HG02798 (cell line): ENCODE results near the gene MAGEA1.
"Not testable (repeated sequence)": the region's sequence is repeated elsewhere in the genome, so short reads cannot be mapped to it uniquely, and the experiment has no call there.

Experiments used
- ATAC-seq: cut with Tn5 transposase; IDR thresholded peaks from one replicate; pipeline ENCODE4 v1.9.1; 2021; ENCODE audit warnings: mild to moderate bottlenecking; ENCODE audit not compliant: unreplicated experiment, poor library complexity

MAGEA1 gene

GRCh38 chrX:153179131-153179530 is at the start of gene MAGEA1:
Gene MAGEA1, plus strand, starts transcription at chrX:153179284. Its CDS starts 3,106 bp downstream, at chrX:153182390.
- no peak for ATAC-seq

DNA sequence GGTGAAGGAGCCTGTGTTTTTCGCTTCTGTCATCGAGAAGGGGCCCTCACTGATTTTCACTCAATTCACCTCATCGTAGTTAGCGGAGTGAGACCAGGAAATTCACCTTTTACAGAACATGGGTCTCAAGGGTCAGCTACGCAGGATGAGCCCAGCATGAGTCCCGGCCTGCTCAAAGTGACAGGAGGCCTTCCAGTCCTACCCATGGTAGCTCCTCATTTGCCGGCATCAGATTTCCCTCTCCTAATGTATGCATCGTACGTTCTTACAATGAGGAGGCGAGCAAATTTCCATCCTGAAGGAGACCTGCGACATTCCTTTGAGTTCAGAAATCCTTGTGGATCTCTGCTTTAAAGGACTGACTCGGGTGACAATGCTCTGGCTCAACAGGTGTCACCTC is 46.2 kb upstream of the MAGEA1 start:
- not testable (repeated sequence) for ATAC-seq

DNA sequence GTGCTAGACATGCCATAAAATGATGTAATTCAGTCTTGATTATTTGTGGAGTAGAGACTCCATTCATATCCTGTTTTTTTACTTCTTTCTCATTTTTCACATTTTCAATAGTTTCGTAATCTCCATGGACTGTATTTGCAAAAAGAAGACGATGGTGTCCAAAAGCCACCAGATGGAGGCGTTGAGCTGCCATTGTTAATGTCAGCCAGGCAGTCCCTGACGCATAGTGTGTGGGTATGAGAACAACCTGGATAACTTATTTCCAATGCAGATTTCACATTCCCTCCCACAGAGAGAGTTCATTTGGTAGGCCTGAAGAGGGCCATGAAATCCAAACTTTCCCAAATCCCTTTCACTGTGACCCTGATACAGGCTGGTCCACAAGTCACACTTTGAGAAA is 40.0 kb upstream of the MAGEA1 start:
- not testable (repeated sequence) for ATAC-seq

DNA sequence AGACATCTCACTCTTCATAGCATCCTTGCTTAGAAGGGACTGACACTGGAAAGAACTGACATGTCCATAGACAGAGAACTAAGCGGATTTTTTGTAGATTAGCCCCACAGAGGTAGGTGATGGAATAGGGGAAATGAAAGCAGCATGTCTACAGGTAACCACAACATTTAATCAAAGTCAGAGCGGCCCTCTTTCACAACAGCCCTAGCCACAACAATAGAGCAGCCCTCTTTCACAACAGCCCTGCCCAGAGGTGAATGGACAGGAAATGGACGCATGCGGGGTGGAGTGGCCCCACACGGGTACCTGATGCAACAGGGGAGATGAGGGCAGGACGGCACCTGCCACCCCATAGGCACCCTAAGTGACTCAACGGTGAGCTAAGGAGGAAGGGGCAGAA is 32.8 kb upstream of the MAGEA1 start:
- not testable (repeated sequence) for ATAC-seq

DNA sequence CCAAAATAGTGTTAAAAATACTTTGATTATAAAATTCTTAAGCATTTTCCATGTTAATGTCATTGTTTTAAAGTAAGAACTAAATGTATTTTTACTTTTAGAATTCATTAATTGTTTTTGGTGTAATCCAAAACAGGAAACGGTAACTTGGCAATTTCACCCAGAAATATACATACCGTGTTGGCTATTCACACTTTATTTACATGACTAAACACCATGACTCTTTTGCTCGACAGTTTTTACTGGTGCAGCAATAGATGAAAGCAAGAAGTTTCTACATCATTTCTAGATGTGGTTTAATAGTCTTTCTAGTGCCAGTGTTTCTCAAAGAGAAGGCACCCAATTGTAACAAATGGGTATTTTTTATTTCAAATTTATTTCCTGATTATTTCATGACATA is 25.6 kb upstream of the MAGEA1 start:
- no peak for ATAC-seq

- ATAC-seq = no peak
Measured at GRCh38 chrX:153157450-153157849, 21.6 kb upstream of the MAGEA1 start.

- no peak for ATAC-seq
Measured at GRCh38 chrX:153158319-153158718, 20.8 kb upstream of the MAGEA1 start.

DNA sequence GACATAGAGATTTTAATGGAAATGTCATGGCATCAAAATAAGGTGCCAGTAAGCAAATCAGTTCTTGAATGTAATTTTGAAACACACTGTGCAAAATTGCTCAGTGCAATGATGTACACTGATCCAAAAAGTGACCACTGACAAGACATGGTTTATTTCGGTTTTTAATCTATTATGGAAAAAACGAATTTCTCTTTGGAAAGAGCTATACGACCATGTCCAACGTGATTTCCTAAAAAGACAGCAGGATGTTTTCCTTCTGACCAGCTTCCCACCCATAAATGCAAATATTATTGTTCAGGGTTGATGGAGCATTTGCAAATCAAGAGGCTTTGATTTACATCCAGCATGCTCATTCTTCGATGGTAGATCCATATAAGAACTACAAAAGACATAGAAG is 17.1 kb upstream of the MAGEA1 start:
- no peak for ATAC-seq

DNA sequence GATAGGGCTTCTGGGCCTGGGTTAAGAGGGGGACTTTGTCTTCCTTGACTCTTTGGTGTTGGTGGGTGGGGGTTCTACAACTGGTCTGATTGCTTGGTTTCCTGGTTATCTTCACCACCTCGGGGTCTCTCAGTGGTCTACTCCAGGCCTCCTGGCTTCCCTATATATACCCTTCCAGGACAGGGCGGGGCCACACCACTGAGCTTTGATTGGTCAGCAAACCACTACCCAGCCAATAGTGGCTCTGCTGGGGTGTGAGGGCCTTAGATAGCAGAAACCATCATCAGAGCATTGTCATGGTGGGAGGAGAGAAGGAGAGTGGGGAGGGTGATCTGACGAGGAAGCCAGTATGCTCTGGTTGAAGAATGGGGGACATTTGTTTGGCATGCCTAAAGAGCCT is 14.4 kb upstream of the MAGEA1 start:
- ATAC-seq = no peak

DNA sequence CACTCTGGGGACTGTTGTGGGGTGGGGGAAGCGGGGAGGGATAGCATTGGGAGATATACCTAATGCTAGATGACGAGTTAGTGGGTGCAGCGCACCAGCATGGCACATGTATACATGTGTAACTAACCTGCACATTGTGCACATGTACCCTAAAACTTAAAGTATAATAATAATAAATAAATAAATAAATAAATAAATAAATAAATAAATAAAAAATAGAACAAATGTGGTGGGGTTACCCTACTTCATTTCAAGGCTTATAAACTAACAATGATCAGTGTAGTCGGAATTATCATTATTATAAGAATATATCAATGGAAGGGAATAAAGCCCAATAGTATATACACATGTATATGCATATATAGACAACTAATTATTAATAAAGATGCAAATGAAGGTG is 10.7 kb upstream of the MAGEA1 start:
- ATAC-seq = not testable (repeated sequence)

DNA sequence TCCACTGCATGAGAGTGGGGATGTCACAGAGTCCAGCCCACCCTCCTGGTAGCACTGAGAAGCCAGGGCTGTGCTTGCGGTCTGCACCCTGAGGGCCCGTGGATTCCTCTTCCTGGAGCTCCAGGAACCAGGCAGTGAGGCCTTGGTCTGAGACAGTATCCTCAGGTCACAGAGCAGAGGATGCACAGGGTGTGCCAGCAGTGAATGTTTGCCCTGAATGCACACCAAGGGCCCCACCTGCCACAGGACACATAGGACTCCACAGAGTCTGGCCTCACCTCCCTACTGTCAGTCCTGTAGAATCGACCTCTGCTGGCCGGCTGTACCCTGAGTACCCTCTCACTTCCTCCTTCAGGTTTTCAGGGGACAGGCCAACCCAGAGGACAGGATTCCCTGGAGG is 2.7 kb downstream of the MAGEA1 start:
- no peak for ATAC-seq

DNA sequence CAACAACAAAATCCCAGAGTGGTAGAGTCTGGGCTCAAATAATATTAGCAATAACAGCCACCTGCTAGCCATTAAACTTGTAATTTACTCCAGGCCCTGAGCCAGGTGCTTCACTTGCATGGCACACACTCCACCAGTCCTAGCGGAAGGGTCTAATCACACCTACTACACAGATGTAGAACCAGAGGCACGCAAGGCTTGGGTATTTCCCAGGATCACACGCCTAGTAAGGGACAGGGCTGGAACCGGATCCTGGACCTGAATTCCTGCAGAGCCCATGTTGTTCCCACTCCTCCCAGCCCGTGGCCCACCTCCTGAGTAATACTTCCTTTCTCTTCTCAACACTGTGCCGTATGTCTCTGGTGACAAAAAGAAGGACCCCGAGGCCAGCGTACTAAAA is 5.7 kb downstream of the MAGEA1 start:
- no peak for ATAC-seq

- ATAC-seq = no peak
Measured at GRCh38 chrX:153190381-153190780, 11.3 kb downstream of the MAGEA1 start.

DNA sequence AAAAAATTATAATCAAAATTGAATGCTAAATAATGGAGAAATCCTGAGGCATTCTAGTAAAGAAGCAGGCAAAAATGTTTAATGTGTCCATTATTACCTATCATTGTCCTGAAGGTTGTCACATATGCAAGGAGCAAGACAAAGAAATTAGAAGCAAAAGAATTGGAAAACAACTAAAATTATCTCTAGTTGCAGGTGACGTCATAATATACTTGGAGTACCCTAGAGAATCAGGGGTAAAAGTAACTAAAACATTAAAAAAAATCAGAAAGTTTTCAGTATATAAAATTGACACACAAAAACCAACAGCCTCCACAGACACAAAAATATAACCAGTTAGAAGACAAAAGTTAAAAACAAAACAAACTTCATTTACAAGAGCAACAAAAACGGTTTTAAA is 21.4 kb downstream of the MAGEA1 start:
- ATAC-seq = no peak

- no peak for ATAC-seq
Measured at GRCh38 chrX:153206425-153207046, 27.5 kb downstream of the MAGEA1 start.

GRCh38 chrX:153209347-153209746 is 30.3 kb downstream of the MAGEA1 start:
- no peak for ATAC-seq

- ATAC-seq = no peak
Measured at GRCh38 chrX:153214934-153215333, 35.9 kb downstream of the MAGEA1 start.

DNA sequence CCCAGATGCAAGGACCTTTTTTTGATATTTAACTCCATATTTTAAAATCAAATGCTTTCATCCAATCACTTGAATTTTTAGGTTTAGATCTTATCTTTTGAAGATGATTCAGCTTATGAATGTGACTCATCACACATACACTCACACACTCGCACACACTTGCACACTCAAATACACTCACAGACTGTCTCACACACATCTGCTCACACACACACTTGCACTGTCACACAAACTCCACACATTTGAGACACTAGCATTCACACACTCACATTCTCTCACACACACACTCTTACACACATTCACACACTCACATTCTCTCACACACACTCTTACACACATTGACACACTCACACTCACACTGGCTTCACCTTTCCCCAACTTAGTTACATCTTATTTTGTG is 37.8 kb downstream of the MAGEA1 start:
- no peak for ATAC-seq

GRCh38 chrX:153225438-153226098 is 46.5 kb downstream of the MAGEA1 start:
- no peak for ATAC-seq

GRCh38 chrX:153226344-153227185 is 47.5 kb downstream of the MAGEA1 start:
- no peak for ATAC-seq
